ENCODE results near the gene ADAMTS12. TPM values are rescaled to one million over a fixed set of nuclear protein-coding genes. Genes with fewer than 3 reads are reported as not detected.
A peak's percentile ranks its signal among the peaks of the same experiment; 100 is the strongest.

ADAMTS12 gene
- total RNA-seq, 2 experiments from 2014 or later, result not detected

DNA sequence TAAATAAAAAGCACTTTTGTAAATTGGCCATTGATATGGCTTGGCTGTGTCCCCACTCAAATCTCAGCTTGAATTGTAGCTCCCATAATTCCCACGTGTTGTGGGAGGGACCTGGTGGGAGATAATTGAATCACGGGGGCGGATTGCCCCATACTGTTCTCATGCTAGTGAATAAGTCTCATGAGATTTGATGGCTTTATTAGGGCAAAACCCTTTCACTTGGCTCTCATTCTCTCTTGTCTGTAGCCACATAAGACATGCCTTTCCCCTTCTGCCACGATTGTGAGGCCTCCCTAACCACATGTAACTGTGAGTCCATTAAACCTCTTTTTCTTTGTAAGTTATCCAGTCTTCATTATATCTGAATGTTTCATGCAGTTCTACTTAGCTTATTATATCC, 297.8 kb downstream of the ADAMTS12 start:
- ChIA-PET CTCF (no interaction called here), POLR2A (no interaction called here)
- H3K36me3 Mint-ChIP-seq (ENCODE audit: low read depth), result no peaks in the 10 kb centered on the region
- no peaks in the 10 kb centered on the region for H3K4me1 Mint-ChIP-seq (ENCODE audit: low read depth)
- TF ChIP-seq, protein P1, sequence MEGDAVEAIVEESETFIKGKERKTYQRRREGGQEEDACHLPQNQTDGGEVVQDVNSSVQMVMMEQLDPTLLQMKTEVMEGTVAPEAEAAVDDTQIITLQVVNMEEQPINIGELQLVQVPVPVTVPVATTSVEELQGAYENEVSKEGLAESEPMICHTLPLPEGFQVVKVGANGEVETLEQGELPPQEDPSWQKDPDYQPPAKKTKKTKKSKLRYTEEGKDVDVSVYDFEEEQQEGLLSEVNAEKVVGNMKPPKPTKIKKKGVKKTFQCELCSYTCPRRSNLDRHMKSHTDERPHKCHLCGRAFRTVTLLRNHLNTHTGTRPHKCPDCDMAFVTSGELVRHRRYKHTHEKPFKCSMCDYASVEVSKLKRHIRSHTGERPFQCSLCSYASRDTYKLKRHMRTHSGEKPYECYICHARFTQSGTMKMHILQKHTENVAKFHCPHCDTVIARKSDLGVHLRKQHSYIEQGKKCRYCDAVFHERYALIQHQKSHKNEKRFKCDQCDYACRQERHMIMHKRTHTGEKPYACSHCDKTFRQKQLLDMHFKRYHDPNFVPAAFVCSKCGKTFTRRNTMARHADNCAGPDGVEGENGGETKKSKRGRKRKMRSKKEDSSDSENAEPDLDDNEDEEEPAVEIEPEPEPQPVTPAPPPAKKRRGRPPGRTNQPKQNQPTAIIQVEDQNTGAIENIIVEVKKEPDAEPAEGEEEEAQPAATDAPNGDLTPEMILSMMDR (IDR thresholded peaks at IDR 0.05), result no peak
- H3K27ac Mint-ChIP-seq, result no peak overlapping the region
- peaks cover 4% of the 10 kb centered on the region for H3K27me3 Mint-ChIP-seq
- H3K4me3 Mint-ChIP-seq, result no peak overlapping the region
- no peak for DNase-seq
- H3K9me3 Mint-ChIP-seq, result no peaks in the 10 kb centered on the region
- intact Hi-C loops (cut with micrococcal nuclease), result no loop called here
- ATAC-seq, result no peak

DNA sequence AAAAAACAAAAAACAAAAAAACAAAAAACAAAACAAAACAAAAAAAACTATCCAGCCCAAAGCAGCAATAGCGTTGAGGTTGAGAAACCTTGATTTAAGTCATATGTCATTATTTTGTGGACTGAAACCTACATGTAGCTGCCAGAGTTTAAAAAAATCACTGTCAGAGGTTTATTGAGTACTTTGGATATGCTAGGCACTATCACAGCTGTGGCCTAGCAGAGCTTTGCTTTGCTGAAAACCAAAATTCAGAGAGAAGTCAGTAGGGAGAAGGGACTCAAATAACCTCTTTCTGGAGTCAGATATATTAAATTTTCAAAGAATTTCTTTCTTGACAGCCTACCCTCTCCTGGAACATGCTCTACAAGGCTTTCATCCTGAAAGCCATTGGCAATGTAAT, 299.5 kb downstream of the ADAMTS12 start:
- H3K27ac Mint-ChIP-seq, result no peak overlapping the region
- H3K4me1 Mint-ChIP-seq (ENCODE audit: low read depth), result no peaks in the 10 kb centered on the region
- intact Hi-C loops (cut with micrococcal nuclease), result no loop called here
- ATAC-seq, result no peak
- POLR2A ChIA-PET, result no interaction called here
- CTCF ChIA-PET, result interaction anchor here (0.6 kb wide), 1 partner anchor 196 kb away, joined by 3 read pairs; no protein-coding TSS in a partner anchor
- H3K36me3 Mint-ChIP-seq (ENCODE audit: low read depth), result no peaks in the 10 kb centered on the region
- no peaks in the 10 kb centered on the region for H3K9me3 Mint-ChIP-seq
- H3K4me3 Mint-ChIP-seq, result no peak overlapping the region
- TF ChIP-seq, protein P1 (IDR thresholded peaks at IDR 0.05), result no peak
- DNase-seq, result no peak
- H3K27me3 Mint-ChIP-seq, result peaks cover 4% of the 10 kb centered on the region

DNA sequence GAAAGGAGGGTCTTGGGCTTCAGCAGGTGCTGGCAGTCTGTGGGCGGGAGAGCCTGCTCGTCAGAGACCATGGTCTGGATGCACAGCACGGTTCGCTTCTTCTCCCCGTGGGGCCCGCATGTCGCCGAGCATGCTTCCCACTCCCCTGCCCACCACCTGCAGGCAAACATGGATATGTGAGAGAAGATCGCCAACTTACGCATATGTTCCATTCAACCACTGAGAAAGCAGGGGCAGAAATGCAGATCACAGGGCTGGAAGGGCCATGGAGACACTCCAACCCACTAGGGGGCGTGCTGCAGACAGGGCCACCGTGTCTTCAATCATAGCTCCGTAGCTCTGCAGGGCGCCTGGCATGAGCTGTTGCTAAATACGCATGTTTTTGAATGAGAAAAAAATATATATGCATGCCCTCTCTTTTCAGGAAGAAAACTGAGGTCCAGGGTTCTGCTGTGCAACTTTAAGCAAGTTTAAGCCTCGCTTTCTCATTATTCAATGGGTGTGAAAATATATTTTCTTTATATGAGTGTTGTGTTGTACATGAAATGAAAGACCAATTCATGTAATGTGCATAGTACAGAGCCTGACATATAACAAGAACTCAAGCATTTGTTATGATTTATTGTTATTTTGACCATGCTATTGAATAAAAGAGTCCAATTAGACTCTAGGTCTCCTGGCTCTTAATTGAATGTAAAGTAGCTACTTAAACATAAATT, 303.0 kb downstream of the ADAMTS12 start:
- intact Hi-C loops (cut with micrococcal nuclease), result loop anchor here (10.0 kb wide), 1 partner anchor 346 kb away; the partner anchor contains the start of gene RXFP3
- TF ChIP-seq, protein P1 (IDR thresholded peaks at IDR 0.05), result peak; percentile 65
- no peaks in the 10 kb centered on the region for H3K9me3 Mint-ChIP-seq
- H3K4me1 Mint-ChIP-seq (ENCODE audit: low read depth), result no peaks in the 10 kb centered on the region
- peak; percentile 66 for ATAC-seq
- no peak overlapping the region for H3K4me3 Mint-ChIP-seq
- POLR2A ChIA-PET, result no interaction called here
- DNase-seq, result peak; percentile 67
- H3K27ac Mint-ChIP-seq, result no peak overlapping the region
- CTCF ChIA-PET, result interaction anchor here (0.5 to 3.4 kb wide), 19 partner anchors 8 to 381 kb away, joined by 3 to 33 read pairs (median 4); partner anchors contain the start of gene RXFP3
- no peaks in the 10 kb centered on the region for H3K36me3 Mint-ChIP-seq (ENCODE audit: low read depth)
- peaks cover 4% of the 10 kb centered on the region for H3K27me3 Mint-ChIP-seq

DNA sequence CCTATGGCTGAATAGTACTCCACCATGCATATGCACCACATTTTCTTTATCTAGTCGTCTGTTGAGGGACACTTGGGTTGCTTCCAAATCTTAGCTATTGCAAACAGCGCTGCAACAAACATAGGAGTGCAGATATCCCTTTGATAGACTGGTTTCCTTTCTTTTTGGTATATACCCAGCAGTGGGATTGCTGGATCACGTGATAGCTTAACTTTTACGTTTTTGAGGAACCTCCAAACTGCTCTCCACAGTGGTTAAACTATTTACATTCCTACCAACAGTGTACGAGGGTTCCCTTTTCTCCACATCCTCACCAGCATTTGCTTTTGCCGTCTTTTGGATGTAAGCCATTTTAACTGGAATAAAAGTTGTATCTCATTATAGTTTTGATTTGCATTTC, 308.5 kb downstream of the ADAMTS12 start:
- Mint-ChIP-seq H3K27me3 (peaks cover 2% of the 10 kb centered on the region), H3K9me3 (peaks cover 4% of the 10 kb centered on the region), H3K4me3 (no peak overlapping the region), H3K27ac (no peak overlapping the region), H3K4me1 (ENCODE audit: low read depth) (no peaks in the 10 kb centered on the region), H3K36me3 (ENCODE audit: low read depth) (no peaks in the 10 kb centered on the region)
- ATAC-seq (no peak), DNase-seq (no peak)
- POLR2A ChIA-PET, result no interaction called here
- CTCF ChIA-PET, result no interaction called here
- intact Hi-C loops (cut with micrococcal nuclease), result loop anchor here (10.0 kb wide), 1 partner anchor 351 kb away; the partner anchor contains the start of gene RXFP3
- TF ChIP-seq, protein P1 (IDR thresholded peaks at IDR 0.05), result no peak

DNA sequence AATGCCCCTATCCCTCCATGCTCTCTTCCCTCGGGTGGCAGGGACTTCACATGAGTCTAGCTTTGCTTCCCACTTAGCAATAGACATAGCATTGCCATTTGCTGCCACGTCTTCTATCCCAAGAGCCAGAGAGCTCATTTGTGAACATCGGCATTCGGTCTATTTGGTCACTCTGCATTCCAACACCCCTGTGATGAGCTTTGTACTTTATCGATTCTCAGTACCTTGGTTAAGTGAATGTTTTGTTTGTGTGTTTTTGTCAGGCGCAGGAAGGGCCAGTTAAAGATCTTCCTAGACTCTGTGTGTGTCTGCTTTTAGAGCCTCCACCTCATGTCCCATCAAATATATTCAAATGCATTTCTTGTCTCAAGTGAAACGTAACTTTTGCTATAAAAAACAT, 309.4 kb downstream of the ADAMTS12 start:
- no peaks in the 10 kb centered on the region for H3K4me1 Mint-ChIP-seq (ENCODE audit: low read depth)
- intact Hi-C loops (cut with micrococcal nuclease), result loop anchor here (10.0 kb wide), 1 partner anchor 352 kb away; the partner anchor contains the start of gene RXFP3
- no peaks in the 10 kb centered on the region for H3K36me3 Mint-ChIP-seq (ENCODE audit: low read depth)
- peaks cover 4% of the 10 kb centered on the region for H3K9me3 Mint-ChIP-seq
- H3K27ac Mint-ChIP-seq, result no peak overlapping the region
- TF ChIP-seq, protein P1 (IDR thresholded peaks at IDR 0.05), result no peak
- DNase-seq, result no peak
- ChIA-PET POLR2A (no interaction called here), CTCF (no interaction called here)
- peaks cover 2% of the 10 kb centered on the region for H3K27me3 Mint-ChIP-seq
- no peak overlapping the region for H3K4me3 Mint-ChIP-seq
- ATAC-seq, result no peak

All from activated CD8-positive, alpha-beta T cell treated with anti-CD3 and anti-CD28 coated beads for 36 hours (primary cell).